Measurements from ENCODE around the gene ABCA4. TPM values are rescaled to one million over a fixed set of nuclear protein-coding genes. Genes with fewer than 3 reads are reported as not detected.

Gene ABCA4
- total RNA-seq, 1 experiment from 2014 or later = not detected

DNA sequence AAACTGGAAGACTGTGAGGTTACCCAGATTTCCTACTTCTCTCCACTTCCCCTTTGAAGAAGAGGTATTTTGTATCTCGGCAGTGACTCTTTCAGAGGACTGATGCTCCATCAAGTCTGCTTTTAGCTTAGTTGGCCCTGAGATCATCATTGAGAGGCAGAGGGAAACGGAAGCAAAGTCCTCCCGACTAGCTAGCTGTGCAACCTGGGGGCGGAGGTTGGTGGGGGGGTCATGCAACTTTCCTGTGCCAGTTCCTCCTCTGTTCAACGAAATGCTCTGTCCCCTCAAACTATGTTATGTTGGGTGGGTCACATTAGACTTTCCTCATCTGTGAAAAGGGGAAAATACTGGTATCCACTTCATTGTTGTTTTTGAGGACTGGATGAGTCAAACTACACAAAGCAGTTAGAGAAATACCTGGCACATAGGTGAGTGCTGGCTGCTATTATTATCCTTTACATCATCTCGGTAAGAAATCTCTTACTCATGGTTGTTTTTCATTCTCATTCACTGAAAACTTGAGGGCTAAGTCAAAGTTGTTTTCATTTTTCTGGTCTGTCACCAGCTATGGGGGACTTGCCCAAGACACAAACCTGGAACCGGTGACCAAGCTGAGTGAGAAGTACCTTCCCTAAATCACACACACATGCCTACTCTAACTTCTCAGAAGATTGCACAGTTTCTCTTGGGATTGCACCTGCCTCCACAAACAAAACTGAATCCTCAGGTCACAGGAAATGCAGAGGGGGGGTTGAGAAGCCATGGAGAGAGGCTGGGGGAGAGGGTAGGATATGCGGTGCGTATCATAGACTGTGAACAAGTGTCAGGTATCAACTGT, 83.3 kb downstream of the ABCA4 start:
- Mint-ChIP-seq H3K27ac (ENCODE audit: low read depth, unreplicated experiment) (peak overlapping the region; percentile 59), H3K27me3 (ENCODE audit: insufficient read depth, unreplicated experiment) (no peaks in the 10 kb centered on the region), H3K9me3 (ENCODE audit: unreplicated experiment) (no peaks in the 10 kb centered on the region), H3K36me3 (ENCODE audit: insufficient read depth, unreplicated experiment) (peaks cover 12% of the 10 kb centered on the region), H3K4me3 (ENCODE audit: unreplicated experiment) (no peak overlapping the region), H3K4me1 (ENCODE audit: insufficient read depth, unreplicated experiment) (peaks cover 19% of the 10 kb centered on the region)
- BruUV-seq (replicated peaks) = no TSS peak
- DNase-seq (ENCODE audit: unreplicated experiment) = peak; percentile 52
- intact Hi-C loops (cut with micrococcal nuclease) = loop anchor here (5.0 kb wide), 1 partner anchor 770 kb away; no protein-coding TSS in a partner anchor
- TF ChIP-seq, protein P1, sequence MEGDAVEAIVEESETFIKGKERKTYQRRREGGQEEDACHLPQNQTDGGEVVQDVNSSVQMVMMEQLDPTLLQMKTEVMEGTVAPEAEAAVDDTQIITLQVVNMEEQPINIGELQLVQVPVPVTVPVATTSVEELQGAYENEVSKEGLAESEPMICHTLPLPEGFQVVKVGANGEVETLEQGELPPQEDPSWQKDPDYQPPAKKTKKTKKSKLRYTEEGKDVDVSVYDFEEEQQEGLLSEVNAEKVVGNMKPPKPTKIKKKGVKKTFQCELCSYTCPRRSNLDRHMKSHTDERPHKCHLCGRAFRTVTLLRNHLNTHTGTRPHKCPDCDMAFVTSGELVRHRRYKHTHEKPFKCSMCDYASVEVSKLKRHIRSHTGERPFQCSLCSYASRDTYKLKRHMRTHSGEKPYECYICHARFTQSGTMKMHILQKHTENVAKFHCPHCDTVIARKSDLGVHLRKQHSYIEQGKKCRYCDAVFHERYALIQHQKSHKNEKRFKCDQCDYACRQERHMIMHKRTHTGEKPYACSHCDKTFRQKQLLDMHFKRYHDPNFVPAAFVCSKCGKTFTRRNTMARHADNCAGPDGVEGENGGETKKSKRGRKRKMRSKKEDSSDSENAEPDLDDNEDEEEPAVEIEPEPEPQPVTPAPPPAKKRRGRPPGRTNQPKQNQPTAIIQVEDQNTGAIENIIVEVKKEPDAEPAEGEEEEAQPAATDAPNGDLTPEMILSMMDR (IDR thresholded peaks at IDR 0.05; ENCODE audit: unreplicated experiment) = no peak
- ChIA-PET POLR2A (interaction anchor here (0.6 to 2.8 kb wide), 7 partner anchors 12 to 399 kb away, joined by 3 to 10 read pairs (median 4); no protein-coding TSS in a partner anchor), CTCF (interaction anchor here (0.6 to 19.1 kb wide), 12 partner anchors 8 to 522 kb away, joined by 3 to 304 read pairs (median 5); partner anchors contain the start of gene ARHGAP29)

DNA sequence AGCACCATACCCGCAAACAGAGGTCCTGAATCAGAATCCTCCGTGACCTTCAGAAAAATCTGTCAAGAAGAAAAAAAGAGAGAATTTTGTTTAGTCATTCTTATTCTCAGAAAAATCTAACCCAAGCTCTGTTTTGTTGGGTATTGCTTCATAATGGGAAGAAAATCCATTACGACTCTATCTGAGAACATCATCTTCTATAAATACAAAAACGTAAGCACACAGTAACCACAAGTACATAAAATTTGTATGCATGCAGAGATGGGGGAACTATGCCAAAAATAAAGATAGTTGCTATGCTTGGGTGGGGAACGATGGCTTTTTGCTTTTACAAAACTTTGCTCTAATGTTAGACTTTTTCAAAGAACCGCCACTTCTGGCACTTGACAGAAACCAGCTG, 84.2 kb downstream of the ABCA4 start:
- peak overlapping the region; percentile 59 for H3K27ac Mint-ChIP-seq (ENCODE audit: low read depth, unreplicated experiment)
- TF ChIP-seq, protein P1 (IDR thresholded peaks at IDR 0.05; ENCODE audit: unreplicated experiment) = no peak
- peak overlapping the region; percentile 39 for H3K4me3 Mint-ChIP-seq (ENCODE audit: unreplicated experiment)
- peaks cover 12% of the 10 kb centered on the region for H3K36me3 Mint-ChIP-seq (ENCODE audit: insufficient read depth, unreplicated experiment)
- no TSS peak for BruUV-seq (replicated peaks)
- intact Hi-C loops (cut with micrococcal nuclease) = loop anchor here (5.0 kb wide), 1 partner anchor 771 kb away; no protein-coding TSS in a partner anchor
- H3K27me3 Mint-ChIP-seq (ENCODE audit: insufficient read depth, unreplicated experiment) = no peaks in the 10 kb centered on the region
- POLR2A ChIA-PET = interaction anchor here (0.7 to 2.8 kb wide), 4 partner anchors 8 to 299 kb away, joined by 3 to 10 read pairs (median 4); no protein-coding TSS in a partner anchor
- H3K4me1 Mint-ChIP-seq (ENCODE audit: insufficient read depth, unreplicated experiment) = peaks cover 19% of the 10 kb centered on the region
- CTCF ChIA-PET = interaction anchor here (0.6 to 19.1 kb wide), 8 partner anchors 9 to 523 kb away, joined by 3 to 304 read pairs (median 16); no protein-coding TSS in a partner anchor
- H3K9me3 Mint-ChIP-seq (ENCODE audit: unreplicated experiment) = no peaks in the 10 kb centered on the region
- DNase-seq (ENCODE audit: unreplicated experiment) = peak; percentile 65

DNA sequence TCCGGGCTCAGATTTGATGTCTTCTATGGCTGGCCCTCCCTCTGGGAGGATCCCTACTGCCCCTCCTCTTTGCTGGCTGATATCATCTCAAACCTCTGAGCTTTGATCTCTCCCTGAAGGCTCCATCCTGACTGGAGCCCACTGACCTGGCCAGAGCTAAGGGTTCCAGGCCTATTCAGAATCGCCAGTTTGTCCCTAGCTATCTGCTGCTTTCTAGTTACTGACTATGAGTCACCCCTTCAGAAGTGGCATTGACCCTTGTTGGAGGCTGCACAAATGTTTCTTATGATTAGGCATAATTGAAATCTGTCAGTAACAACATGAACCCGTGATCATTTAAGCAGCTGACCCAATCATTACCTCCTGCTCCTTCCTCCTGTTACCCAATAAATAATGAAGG, 87.1 kb downstream of the ABCA4 start:
- Mint-ChIP-seq H3K9me3 (ENCODE audit: unreplicated experiment) (no peaks in the 10 kb centered on the region), H3K4me1 (ENCODE audit: insufficient read depth, unreplicated experiment) (peaks cover 14% of the 10 kb centered on the region), H3K4me3 (ENCODE audit: unreplicated experiment) (no peak overlapping the region), H3K36me3 (ENCODE audit: insufficient read depth, unreplicated experiment) (peaks cover 6% of the 10 kb centered on the region), H3K27ac (ENCODE audit: low read depth, unreplicated experiment) (no peak overlapping the region), H3K27me3 (ENCODE audit: insufficient read depth, unreplicated experiment) (no peaks in the 10 kb centered on the region)
- POLR2A ChIA-PET = interaction anchor here (1.4 kb wide), 1 partner anchor 8 kb away, joined by 3 read pairs; no protein-coding TSS in a partner anchor
- TF ChIP-seq, protein P1 (IDR thresholded peaks at IDR 0.05; ENCODE audit: unreplicated experiment) = no peak
- CTCF ChIA-PET = interaction anchor here (4.3 to 19.1 kb wide), 4 partner anchors 9 to 300 kb away, joined by 27 to 304 read pairs (median 198); no protein-coding TSS in a partner anchor
- DNase-seq (ENCODE audit: unreplicated experiment) = no peak
- intact Hi-C loops (cut with micrococcal nuclease) = no loop called here
- BruUV-seq (replicated peaks) = no TSS peak

DNA sequence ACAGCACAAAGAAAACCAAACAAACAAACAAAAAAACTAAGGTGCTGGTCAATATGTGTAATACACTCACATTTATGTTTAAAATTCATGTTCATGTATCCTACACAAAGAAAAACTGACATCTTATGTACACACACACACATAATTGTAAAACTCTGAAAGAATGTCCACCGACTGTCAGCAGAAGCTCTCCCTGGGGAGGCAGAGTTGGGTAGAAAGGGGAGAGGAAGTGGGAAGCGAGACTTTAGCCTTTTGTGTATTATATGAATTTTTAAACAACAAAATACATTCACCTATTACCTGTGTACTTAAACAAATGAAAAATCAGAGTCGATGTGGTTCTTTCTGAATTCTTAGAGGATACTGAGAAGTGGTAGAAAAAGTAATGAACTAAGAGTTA, 88.3 kb downstream of the ABCA4 start:
- TF ChIP-seq, protein P1 (IDR thresholded peaks at IDR 0.05; ENCODE audit: unreplicated experiment) = no peak
- Mint-ChIP-seq H3K36me3 (ENCODE audit: insufficient read depth, unreplicated experiment) (peaks cover 6% of the 10 kb centered on the region), H3K27me3 (ENCODE audit: insufficient read depth, unreplicated experiment) (no peaks in the 10 kb centered on the region), H3K4me3 (ENCODE audit: unreplicated experiment) (no peak overlapping the region), H3K4me1 (ENCODE audit: insufficient read depth, unreplicated experiment) (peaks cover 12% of the 10 kb centered on the region), H3K27ac (ENCODE audit: low read depth, unreplicated experiment) (no peak overlapping the region), H3K9me3 (ENCODE audit: unreplicated experiment) (no peaks in the 10 kb centered on the region)
- no peak for DNase-seq (ENCODE audit: unreplicated experiment)
- BruUV-seq (replicated peaks) = no TSS peak
- intact Hi-C loops (cut with micrococcal nuclease) = no loop called here
- ChIA-PET CTCF (interaction anchor here (0.6 to 19.1 kb wide), 8 partner anchors 8 to 773 kb away, joined by 3 to 304 read pairs (median 7); no protein-coding TSS in a partner anchor), POLR2A (no interaction called here)
